GM21367 (cell line): Measurements from ENCODE around the gene BHLHA15.

Experiments
- ATAC-seq: cut with Tn5 transposase; IDR thresholded peaks from one replicate; pipeline ENCODE4 v1.9.1; 2021; ENCODE audit not compliant: unreplicated experiment

BHLHA15 gene

GRCh38 chr7:98211221-98211675, at the start of gene BHLHA15:
Gene BHLHA15 (plus strand): TSS chr7:98211439. CDS start chr7:98212310, 871 bp downstream.
- no peak for ATAC-seq

GRCh38 chr7:98162758-98163157, 48.5 kb upstream of the BHLHA15 start:
- no peak for ATAC-seq

DNA sequence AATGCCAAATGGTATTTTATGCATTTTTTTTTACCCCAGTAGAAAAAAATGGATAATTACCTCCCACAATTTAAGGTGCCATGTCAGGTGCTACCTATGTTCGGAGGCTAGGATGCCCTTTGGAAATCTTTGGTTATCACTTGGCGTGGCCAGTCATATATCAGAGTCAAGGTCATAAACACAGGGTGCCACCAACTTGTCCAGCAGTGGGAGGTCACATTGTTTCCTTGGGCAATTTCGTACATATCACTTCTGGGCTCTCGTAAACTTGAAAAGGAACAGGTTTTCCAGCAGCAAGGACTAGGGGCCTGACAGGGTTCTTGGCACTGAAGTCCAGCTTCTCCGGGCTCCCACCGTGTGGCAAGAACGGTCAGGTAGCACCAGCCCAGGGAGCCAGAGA, 48.0 kb upstream of the BHLHA15 start:
- no peak for ATAC-seq

- no peak for ATAC-seq
Measured at GRCh38 chr7:98163704-98164494, 47.3 kb upstream of the BHLHA15 start.

DNA sequence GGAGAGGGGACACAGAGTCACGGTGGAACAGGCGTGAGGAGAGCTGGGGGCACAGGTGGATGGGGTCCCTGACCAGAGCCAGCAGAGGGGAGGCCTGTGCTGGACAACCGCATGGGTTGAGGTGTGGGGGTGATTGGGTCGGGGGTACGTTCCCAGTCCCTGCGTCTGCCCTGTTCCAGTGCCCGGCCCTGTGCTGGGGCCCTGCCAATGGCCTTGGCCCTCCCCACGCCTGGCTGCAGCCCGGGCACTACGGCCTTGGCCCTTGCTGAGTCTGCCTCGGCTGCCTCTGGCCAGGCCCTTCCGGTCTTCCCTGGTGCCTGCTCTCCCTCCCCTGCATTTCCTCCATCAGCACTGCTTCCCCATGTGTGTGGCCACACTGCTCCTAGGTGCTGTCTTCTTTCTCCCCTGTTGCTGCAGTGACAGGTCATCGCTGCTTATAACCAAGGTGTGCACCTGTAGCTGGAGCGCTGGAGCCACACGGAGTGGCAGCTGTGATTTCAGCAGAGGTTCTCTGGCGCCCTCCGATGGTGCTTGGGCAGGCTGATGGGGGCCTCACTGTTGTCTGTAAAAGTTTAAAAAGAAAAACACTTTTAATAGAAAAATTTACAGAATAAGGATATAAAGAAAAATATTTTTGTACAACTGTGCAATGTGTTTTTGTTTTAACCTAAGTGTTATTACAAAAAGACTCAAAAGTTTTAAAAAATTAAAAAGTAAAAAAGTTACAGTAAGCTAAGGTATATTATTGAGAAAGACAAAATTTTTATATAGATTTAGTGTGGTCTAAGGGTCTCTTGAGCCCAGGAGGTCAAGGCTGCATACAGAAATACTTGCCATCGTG, 45.2 kb upstream of the BHLHA15 start:
- ATAC-seq = no peak

DNA sequence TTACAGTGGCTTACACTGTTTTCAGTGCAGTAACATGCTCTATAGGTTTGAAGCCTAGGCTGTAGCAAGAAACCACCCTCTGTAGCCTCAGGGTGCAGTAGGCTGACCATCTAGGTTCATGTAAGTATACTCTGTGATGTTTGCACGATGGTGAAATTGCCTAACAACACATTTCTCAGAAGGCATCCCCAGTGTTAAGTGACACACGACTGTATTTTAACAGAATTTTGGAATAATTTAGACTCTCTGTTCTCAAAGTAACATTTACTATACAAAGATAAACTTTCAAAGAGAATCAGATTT, 44.6 kb upstream of the BHLHA15 start:
- ATAC-seq = no peak

DNA sequence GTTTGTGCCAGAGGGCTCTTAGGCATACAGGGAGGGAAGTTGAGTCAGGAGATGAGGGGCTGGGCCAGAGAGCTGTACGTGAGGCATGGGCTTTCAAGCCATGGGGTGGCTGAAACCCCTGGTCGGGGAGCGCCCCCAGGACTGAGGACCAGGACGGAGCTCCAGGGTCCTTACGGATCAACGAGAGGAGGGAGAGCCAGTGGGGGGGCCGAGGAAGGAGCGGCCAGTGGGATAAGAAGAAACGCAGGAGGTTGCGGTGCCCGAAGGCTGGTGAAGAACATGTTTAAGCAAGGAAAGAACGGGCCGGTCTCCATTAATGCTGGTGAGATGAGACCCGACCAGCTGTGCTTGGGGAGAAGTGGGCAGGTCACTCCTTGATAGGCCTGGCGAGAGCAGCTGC, 43.6 kb upstream of the BHLHA15 start:
- ATAC-seq = no peak

GRCh38 chr7:98168181-98168903, 42.9 kb upstream of the BHLHA15 start:
- peak; percentile 80 for ATAC-seq

- no peak for ATAC-seq
Measured at GRCh38 chr7:98168904-98169621, 42.2 kb upstream of the BHLHA15 start.

GRCh38 chr7:98170966-98171365, 40.3 kb upstream of the BHLHA15 start:
- no peak for ATAC-seq

DNA sequence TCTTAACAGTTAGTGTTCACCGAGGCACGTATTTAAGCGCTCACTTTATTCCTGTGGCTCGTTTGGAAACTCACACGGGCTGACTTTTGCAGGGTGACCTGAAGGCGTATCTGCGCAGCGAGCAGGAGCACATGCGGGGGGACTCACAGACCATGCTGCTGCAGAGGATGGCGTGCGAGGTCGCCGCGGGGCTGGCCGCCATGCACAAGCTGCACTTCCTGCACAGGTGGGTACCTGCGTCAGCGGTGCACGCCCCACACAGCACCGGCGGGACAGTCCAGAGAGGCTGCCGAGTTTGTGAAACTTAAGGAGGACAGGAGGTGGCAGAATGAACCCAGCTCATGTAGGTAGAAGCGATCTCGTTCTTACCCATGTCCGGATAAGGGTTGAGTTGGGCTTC, 39.8 kb upstream of the BHLHA15 start:
- ATAC-seq = no peak

GRCh38 chr7:98174334-98175259, 36.6 kb upstream of the BHLHA15 start:
- no peak for ATAC-seq

DNA sequence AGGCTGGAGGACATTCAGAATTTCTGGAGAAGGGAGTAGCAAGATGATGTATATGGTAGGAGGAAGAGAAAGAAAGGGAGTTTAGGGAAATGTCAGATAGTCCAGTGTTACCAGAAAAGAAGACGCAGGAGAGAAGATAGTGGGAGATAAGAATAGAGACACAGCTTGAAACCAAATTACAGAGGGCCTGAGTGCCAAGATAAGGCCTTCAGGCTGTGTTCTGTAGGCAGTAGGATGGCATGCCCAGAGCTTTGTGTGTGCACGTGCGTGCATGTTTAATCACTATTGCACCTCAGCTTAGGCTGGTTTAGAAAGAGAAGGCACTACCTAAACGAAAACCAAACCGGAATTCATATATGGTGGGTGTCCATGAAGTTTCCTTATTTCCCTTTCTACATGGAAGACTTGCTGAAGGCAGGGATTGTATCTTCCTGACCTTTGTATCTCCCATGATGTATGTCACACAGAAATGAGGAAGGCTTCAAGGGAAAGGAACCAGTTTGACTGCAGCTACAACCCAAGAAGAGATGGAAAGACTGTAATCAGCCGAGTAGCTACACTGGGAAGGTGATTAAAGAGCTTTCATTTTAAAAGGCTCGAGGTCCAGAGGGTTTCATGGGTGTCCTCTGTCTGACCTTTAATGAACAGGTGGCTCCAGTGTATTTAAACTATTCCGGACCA, 35.8 kb upstream of the BHLHA15 start:
- ATAC-seq = no peak

- no peak for ATAC-seq
Measured at GRCh38 chr7:98177553-98177952, 33.7 kb upstream of the BHLHA15 start.

GRCh38 chr7:98178321-98178720, 32.9 kb upstream of the BHLHA15 start:
- ATAC-seq = no peak

GRCh38 chr7:98178762-98179490, 32.3 kb upstream of the BHLHA15 start:
- ATAC-seq = no peak

DNA sequence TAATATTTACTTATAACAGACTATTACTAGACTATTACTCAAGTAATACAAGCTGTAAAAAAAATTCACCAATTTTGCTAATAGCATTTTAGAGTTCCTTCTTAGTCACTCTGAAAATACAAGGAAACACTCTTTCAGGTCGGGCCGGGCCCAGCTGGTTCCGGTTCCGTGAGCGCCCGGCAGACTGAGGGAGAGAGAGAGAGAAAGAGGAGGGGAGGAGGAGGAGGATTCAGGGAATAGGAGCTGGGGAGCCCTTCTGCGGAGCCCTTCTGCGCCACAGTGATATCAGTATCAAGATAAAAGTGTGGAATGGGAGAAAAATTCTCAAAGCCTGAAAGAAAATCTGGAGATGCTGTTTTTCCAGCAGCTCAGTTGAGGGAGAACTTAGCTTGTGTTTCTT, 30.5 kb upstream of the BHLHA15 start:
- no peak for ATAC-seq

GRCh38 chr7:98185101-98185500, 26.1 kb upstream of the BHLHA15 start:
- no peak for ATAC-seq
